HG02623 (cell line): ENCODE data around the gene METAP2.
"Not testable (repeated sequence)": the region's sequence is repeated elsewhere in the genome, so short reads cannot be mapped to it uniquely, and the experiment has no call there.

Experiments used
- ATAC-seq: cut with Tn5 transposase; IDR thresholded peaks from one replicate; pipeline ENCODE4 v1.9.1; 2021; ENCODE audit warnings: moderate library complexity; ENCODE audit not compliant: unreplicated experiment

The METAP2 gene

DNA sequence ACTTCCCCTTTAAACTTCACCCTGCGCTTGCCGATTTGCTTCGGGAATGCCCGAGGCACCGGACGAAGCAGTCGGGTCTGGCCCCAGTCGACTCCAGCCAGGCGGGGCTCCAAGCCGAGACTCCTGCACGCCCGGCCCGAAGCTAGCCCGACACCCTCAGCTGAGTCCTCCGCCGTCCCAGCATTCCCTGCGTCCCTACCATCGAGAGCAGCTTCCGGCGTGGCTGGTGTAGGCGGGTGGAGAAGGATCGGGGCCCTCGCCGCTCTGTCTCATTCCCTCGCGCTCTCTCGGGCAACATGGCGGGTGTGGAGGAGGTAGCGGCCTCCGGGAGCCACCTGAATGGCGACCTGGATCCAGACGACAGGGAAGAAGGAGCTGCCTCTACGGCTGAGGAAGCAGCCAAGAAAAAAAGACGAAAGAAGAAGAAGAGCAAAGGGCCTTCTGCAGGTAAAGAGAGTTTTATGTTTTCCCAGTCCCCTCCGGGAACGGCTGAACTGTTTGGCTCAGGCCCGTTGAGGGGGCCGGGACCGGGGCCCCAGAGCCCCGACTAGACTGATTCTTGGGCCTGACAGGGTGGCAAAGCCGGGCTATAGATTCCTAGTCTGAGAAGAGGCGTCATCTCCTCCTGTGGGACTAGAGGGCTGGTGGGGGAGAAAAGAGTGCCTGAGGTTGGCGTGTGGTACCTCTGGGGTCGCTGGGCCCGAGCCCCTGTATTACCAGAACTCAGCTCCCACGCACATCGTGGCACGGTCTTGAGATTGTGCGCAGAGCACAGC lies at the start of gene METAP2:
Gene METAP2 (plus strand): TSS at position 269 of the 776 bp plus-strand sequence. CDS start 28 bp downstream, at position 297.
- peak; percentile 95 for ATAC-seq

DNA sequence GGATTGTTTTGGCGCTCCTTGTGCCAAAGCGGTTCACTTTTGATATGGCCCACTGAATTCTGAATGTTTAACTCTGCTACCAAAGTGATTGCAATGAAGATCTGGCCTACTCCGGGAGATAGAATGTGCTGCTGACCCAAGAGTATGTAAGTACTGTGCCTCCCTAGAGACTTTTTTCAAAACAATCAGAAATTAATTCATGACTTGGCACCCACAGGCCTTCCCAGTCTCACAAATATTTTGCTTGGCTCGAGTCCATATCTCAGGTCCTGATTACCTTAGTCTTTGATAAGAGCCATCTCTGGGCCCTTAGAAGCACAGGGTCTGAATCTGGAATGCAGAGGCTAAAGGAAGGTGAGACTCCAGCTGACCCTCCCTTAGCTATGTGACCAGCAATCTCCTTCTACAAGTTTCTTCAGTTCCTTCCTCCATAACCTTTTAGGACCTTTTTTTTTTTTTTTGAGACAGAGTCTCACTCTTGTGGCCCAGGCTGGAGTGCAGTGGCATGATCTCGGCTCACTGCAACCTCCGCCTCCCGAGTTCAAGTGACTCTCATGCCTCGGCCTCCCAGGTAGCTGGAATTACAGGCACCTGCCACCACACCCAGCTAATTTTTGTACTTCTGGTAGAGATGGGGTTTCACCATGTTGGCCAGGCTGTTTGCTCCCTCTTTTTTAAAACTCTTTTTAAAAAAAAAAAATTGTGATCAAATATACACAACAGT lies 49.5 kb upstream of the METAP2 start:
- no peak for ATAC-seq

DNA sequence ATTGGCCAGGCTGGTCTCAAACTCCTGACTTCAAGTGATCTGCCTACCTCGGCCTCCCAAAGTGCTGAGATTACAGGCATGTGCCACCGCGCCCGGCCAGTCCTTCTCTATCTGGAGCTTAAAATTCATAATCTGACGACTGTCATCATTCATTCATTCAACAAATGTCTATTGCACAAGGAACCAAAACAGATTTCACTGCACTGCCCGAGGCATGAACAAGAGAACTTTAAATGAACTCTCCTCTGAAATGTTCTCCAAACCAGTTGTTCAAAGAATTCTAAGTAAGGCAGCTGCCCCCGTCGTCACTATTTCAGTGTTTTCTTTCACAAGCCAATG lies 44.8 kb upstream of the METAP2 start:
- no peak for ATAC-seq

DNA sequence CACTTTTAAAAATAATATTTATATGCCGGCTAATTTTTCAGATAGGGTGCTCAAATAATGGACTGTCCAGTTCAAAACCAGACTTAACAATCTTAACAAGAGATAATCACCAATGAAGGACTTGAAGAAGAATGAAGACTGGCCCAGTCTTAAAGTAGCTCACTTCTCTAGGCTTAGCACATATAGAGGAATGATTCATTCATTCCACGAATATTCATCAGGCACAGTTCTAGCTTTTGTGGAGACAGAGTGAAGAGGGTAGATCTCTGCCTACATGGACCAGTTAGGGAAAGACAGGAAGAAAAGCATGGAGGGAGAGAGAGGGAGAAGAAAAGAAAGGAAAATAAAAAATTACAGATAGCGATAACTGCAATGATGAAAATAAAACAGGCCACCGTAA lies 42.8 kb upstream of the METAP2 start:
- no peak for ATAC-seq

DNA sequence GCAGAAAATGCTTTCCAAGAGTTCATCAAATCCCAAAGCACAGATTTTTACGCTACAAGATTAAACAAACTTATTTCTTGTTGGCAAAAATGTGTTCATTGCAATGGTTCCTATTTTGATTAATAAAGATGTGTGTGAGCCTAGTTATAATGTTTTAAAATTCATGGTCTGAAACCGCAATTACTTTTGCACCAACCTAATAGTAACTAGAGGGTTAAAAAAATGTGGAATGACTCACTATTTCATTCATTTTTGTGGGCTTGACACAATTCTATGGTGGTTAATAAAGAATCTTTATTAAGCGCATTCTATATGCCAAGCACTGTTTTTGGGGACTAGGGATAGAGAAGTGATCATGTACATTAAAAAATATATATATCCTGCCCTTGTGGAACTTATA lies 38.6 kb upstream of the METAP2 start:
- ATAC-seq, result no peak

DNA sequence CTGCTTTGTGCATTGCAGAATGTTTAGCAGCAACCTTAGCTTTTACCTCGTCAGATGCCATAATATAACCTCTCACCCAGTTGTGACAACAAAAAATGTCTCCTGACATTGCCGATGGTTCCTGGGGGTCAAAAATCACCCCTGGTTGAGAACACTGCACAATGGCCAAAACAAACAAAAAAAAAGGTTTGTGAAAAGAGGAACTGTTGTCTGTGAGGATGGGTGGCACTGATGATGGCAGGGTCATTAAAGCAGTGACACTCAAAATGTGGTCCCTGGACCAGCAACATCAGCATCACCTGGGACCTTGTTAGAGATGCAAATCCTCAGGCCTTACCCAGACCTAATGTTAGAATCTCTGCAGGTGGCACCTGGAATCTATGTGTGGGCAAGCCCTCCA lies 36.4 kb upstream of the METAP2 start:
- no peak for ATAC-seq

DNA sequence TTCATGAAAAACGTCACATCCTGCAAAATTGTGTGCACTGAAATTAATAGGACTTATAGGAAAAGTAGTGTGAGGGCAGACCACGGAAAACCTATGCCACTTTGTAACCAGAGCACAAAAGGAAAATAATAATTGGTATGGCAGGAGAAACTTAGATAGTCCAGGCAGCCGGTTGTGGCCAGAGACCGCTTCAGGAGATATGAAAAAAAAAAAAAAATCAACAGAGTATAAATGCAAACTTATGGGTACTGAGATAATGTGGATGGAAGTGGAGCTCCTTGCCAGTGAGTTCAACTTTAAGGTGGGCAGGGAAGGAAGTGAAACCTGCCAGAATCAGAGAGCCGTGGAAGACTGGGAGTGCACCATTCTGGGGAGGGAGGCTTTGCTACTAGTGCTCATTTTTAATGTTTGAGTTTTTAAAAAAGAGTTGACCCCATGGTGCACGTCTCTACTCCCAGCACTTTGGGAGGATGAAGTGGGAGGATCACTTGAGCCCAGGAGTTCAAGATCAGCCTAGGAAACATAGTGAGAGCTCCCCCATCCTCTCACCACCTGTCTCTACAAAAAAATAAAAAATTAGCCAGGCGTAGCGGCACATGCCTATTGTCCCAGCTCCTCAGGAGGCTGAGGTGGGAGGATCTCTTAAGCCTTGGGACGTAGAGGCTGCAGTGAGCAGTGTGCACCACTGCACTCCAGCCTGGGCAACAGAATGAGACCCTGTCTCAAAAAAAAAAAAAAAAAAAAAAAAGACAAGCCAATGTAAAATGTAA lies 34.3 kb upstream of the METAP2 start:
- no peak for ATAC-seq

DNA sequence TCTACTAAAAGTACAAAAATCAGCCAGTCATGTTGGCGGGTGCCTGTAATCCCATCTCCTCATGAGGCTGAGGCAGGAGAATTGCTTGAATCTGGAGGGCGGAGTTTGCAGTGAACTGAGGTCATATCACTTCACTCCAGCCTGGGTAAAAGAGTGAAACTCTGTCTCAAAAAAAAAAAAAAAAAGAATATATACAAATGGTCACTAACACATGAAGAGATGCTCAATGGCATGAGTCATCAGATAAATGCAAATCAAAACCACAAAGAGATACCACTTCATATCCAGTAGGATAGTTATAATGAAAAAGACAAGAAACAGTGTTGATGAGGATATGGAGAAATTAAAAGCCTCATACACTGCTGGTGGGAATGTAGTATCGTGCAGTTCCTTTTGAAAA lies 33.6 kb upstream of the METAP2 start:
- ATAC-seq, result no peak

DNA sequence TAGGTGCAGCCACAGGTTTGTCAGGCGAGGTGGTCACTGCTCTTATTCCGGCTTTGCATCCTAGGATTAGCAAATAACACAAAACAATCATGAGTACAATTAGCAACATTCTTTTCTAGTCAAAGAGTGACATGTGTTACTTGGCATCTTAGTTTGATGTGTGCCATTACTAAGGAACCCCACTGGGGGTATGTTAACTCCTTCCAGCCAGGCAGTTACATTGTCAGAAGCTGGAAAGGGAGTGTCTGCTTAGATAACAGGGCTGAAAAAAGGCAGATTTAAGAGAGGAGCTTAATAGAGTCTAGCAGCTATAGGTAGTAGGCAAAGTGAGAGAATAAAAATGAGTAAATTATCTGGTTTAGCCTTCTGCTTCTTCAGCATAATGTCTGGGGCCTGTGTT lies 30.5 kb upstream of the METAP2 start:
- no peak for ATAC-seq

DNA sequence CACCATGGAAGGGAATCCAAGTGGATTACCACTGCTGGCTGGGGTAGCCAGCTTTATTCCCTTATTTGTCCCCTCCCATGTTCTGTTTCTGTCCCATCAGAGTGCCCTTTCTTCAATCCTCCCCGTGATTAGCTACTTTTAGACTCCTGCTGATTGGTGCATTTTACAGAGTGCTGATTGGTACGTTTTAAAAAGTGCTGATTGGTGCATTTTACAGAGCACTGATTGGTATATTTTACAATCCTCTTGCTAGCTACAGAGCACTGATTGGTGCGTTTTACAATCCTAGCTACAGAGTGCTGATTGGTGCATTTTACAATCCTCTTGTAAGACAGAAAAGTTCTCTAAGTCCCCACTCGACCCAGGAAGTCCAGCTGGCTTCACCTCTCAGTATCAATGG lies 28.9 kb upstream of the METAP2 start:
- not testable (repeated sequence) for ATAC-seq

DNA sequence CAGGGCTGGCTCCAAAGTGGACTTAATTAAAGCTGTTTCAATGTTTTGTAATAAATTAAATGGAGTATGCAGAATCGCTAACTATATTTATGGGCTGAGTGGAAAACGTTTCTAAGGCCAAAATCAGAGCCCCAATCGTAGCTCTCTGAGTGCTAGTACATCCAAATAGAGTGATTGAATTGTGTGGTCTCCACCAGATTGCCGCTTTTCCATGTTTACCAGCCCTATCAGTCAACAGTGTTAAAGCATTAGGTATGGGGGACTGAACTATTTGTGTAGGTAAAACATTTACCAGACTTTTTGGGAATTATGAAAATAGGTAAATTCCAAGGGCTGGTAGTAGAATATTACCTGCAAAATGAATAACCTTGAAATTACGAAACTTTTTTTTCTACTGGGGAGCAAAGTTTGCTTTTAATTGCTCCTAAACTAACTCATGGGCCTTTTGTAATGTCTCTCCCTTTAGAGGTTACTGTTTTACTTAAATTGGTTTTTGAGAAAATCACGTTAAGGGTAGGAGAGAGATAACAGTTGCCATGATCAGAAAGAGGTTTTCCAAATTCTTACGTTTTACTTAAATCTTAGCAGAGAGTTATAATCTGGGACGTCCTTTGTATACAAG lies 28.0 kb upstream of the METAP2 start:
- no peak for ATAC-seq

DNA sequence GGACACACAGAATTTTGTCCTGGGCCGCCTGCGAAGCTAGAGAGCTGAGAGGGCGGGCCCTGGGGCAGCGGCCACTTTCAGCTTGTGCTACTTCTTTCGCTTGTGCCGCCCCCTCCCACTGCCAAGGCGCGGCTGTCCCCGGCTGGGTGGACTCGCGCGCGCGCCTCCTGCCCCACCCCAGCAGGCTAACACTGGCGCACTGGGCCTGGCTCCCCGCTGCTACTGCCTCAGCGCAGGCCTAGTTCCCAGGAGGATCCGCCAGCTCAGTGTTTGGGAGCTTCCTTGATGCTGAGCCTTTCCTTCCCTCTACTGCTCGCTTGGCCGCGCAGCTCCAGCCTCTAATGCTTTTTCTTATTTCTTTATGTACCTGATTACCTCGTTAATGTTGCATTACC lies 27.4 kb upstream of the METAP2 start:
- no peak for ATAC-seq

DNA sequence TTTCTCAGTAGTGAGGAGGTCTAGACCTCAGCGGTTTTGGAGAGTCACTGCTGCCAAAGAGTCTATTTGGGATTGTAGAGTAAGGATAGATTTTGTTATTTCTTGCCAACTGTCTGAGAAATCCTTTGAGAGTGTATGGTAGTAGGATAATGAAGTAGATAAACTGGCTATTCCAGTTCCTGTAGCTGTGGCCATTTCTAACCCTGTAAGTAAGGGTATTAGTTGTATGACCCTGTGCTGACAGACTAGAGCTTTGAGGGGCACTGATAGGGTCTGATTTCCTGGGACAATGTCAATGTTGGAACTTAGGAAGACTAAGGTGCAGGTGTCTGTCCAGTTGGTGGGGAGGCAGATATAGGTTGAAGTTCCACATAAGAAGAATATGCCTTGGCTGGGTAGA lies 24.3 kb upstream of the METAP2 start:
- not testable (repeated sequence) for ATAC-seq

DNA sequence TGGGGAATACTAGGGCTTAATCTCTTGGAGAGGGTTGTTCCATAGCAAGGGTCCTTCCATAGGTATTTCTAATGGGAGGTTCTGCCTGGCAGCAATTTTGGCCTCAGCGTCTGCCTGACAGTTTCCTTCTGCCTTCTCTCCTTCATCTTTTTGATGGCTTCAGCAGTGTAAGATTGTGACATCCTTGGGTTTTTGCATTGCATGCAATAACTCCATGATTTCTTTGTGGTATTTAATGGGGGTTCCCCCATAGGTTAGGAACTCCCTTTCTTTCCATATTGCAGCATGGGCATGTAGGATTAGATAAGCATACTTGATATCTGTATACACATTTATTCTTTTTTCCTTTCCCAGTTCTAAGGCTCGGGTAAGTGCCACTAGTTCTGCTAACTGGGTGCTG lies 21.5 kb upstream of the METAP2 start:
- not testable (repeated sequence) for ATAC-seq

DNA sequence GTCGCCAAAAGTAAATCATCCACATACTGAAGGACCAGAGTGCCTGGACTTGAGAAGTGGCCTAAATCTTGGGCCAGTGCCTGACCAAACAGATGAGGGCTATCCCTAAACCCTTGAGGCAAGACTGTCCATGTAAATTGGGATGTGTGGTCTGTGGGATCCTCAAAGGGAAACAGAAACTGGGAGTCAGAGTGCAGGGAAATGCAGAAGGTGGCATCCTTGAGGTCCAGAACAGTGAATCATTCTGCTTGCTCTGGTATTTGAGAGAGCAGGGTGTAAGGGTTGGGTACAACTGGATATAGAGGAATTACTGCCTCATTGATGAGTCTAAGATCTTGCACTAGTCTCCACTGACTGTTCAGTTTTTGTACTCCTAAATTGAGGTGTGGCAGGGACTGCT lies 20.1 kb upstream of the METAP2 start:
- ATAC-seq, result not testable (repeated sequence)

DNA sequence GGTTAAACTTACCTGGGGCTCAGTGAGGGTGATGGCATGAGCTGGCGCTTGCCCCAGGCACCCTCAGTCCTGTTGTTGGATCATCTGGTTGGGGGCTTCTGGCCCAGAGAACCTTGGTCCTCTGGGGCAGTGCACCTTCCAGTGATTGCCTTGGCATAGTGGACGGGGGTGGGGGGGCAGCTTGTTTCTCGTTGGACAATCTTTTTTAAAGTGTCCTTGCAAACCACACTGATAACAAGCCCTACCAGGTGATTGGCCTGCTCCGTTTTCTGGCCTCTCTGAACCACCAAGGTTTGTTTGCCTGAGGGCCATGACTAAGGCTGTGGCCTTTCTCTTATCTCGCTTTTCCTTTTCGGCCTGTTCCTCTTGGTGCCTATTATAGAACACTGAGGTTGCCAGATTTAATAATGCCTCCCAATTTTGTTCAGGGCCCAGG lies 19.2 kb upstream of the METAP2 start:
- ATAC-seq, result not testable (repeated sequence)

DNA sequence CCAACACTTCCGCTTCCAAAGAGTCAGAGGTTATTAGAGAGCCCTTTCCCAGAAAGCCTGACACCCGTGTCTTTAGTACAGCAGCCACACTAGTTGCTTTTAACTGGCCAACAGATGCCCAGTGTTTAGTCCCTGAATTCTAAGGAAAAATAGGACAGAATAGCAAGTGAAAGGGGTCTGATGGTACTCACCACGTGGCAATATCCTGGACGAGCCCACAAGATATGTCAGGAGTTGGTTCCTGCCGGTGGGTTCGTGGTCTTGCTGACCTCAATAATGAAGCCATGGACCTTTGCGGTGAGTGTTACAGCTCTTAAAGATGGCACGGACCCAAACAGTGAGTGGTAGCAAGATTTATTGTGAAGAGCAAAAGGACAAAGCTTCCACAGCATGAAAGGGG lies 16.3 kb upstream of the METAP2 start:
- not testable (repeated sequence) for ATAC-seq

DNA sequence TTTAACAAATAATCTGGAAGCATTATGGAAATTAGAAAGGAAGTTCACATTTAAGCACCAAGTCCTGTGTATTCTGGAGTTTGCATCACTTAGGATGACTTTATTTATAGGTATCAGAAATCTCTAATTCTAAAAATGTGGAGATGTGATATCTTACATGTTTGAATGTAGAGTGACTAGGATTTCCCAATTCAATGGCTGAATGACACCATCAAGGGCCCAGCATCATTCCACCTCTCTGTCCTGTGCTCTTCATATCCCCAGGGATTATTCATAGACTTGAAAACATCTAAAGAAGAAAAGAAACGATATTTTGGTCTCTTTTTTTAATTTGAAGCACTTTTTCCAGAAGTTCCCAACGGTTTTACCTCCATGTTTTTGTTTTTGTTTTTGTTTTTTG lies 15.2 kb upstream of the METAP2 start:
- no peak for ATAC-seq

DNA sequence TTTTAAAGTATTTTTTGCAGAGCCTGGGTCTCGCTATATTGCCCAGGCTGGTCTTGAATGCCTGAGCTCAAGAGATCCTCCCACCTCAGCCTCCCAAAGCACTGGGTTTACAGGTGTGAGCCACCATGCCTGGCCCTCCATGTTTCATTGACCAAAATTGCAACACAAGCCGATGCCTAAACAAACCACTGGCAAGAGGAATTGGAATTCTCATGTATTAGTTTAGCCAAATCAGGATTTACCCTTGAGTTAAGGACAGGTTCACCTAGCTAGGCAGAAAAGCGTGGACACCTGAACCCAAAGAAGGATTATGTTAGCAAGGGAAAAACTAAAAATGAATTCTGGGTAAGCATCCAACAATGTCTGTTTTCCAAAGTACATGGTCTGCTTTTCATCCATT lies 14.6 kb upstream of the METAP2 start:
- ATAC-seq, result no peak

DNA sequence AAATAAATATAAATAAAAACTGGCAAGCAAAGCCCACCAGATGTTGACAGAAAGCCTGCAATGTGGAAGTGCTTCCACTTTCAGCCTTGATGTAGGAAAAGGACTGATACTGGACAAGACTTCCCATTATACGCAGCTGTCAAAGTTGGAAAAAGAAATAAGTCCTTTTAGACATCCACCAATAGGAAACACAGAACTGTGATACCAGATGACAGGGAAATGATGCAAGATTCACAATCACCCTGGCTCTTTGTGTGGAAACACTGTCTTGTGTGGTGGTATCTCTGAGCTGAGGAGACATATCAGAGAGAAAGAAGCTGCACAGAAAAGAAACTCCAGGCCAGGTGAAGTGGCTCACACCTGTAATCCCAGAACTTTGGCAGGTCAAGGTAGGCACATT lies 13.8 kb upstream of the METAP2 start:
- ATAC-seq, result no peak

DNA sequence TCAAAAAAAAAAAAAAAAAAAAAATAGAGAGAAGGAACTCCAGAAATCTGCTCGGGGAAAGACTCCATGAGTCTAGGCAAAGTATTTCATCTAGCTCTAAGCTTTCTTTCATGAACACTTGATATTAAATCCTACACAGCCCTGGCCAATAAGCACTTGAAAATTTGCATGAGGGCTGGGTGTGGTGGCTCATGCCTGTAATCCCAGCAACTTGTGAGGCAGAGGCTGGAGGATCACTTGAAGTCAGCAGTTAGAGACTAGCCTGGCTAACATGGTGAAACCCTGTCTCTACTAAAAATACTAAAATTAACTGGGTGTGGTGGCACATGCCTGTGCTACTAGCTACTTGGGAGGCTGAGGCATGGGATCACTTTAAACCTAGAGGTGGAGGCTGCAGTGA lies 13.1 kb upstream of the METAP2 start:
- no peak for ATAC-seq
